HCT116 (cell line): ENCODE data around the gene UTP18. TPM values are rescaled to one million over a fixed set of nuclear protein-coding genes. Genes with fewer than 3 reads are reported as not detected.
"Not testable (repeated sequence)": the region's sequence is repeated elsewhere in the genome, so short reads cannot be mapped to it uniquely, and the experiment has no call there.

Experiments used
- ATAC-seq: fragments of 200-7000 bp; cut with Tn5 transposase; 2 replicates; pipeline ENCODE4 v1.9.1; 2020; ENCODE audit warnings: mild to moderate bottlenecking, moderate library complexity
- BruUV-seq: library from RNA; stranded (reverse); fragments of 400-500 nt; replicated peaks from 2 replicates; lab custom pipeline; 2021; lab: Mats Ljungman, UMichigan
- CTCF ChIA-PET: fragments of 300-600 bp; sonication (Branson Sonifier 250); formaldehyde crosslinking; loops from one replicate; lab custom pipeline; 2021; ENCODE audit warnings: antibody characterized with exemption; lab: Charles Lee
- POLR2A ChIA-PET: fragments of 300-600, 350-600 bp; sonication (Branson Sonifier 250); formaldehyde crosslinking; loops from one replicate; lab custom pipeline; 2021; ENCODE audit warnings: antibody characterized with exemption; lab: Charles Lee
- RAD21 ChIA-PET, 2 experiments: fragments of 300-600 bp; sonication (Branson Sonifier 250); formaldehyde crosslinking; loops; one replicate each; lab custom pipeline; 2023; ENCODE audit warnings: low total read pairs in 2 of 2; ENCODE audit not compliant: uncharacterized antibody in 2 of 2, unreplicated experiment in 2 of 2, low non-redundant PET in 1 of 2; lab: Charles Lee
- DNase-seq: peaks from one replicate; pipeline ENCODE4 v3.0.0-alpha.2; 2010; ENCODE audit warnings: low read depth, low spot score
- H2AFZ ChIP-seq: fragments of 200-600 bp; shearing (Covaris generic), sonication (generic); 2 replicates; pipeline ENCODE4 v1.6.1; 2017; ENCODE audit warnings: low read depth, mixed run types, mixed read lengths, antibody characterized with exemption, low read length; ENCODE audit not compliant: poor library complexity, severe bottlenecking
- H3K27ac ChIP-seq: 2 replicates; pipeline ENCODE4 v1.5.1; 2012; ENCODE audit warnings: low read depth, low read length
- H3K27me3 ChIP-seq: fragments of 200-600 bp; sonication (generic); 2 replicates; pipeline ENCODE4 v1.6.1; 2016; ENCODE audit warnings: mixed run types, low read length, mixed read lengths; ENCODE audit not compliant: insufficient read depth
- H3K36me3 ChIP-seq, 2 experiments: fragments of 200-500 bp in 1 of 2; fragments of 200-600 bp in 1 of 2; sonication (Bioruptor generic) in 1 of 2; sonication (generic) in 1 of 2; 2 replicates each; pipeline versions ENCODE4 v1.5.1 to v1.6.1; 2014 to 2016; ENCODE audit warnings: low read length in 2 of 2, inconsistent platforms in 1 of 2, mixed read lengths in 1 of 2, mixed run types in 1 of 2; ENCODE audit not compliant: insufficient read depth in 2 of 2, control insufficient read depth in 1 of 2
- H3K4me1 ChIP-seq, 2 experiments: fragments of 200-600 bp in 1 of 2; sonication (generic) in 1 of 2; 2 replicates each; pipeline versions ENCODE4 v1.5.1 to v1.6.1; 2012 to 2017; ENCODE audit warnings: low read length in 2 of 2, inconsistent platforms in 1 of 2, mild to moderate bottlenecking in 1 of 2, mixed read lengths in 1 of 2, mixed run types in 1 of 2, moderate library complexity in 1 of 2; ENCODE audit not compliant: insufficient read depth in 2 of 2, control insufficient read depth in 1 of 2
- H3K4me2 ChIP-seq: fragments of 200-600 bp; sonication (generic); 2 replicates; pipeline ENCODE4 v1.6.1; 2017; ENCODE audit warnings: mixed run types, low read length, mixed read lengths
- H3K4me3 ChIP-seq, 2 experiments: fragments of 200-600 bp in 1 of 2; sonication (generic) in 1 of 2; replicated peaks in 1 of 2; 2 replicates each; pipeline ENCODE4 v1.5.1; 2011 to 2016; ENCODE audit warnings: low read length in 2 of 2, control low read depth in 1 of 2, low read depth in 1 of 2, mild to moderate bottlenecking in 1 of 2, mixed read lengths in 1 of 2, mixed run types in 1 of 2
- H3K79me2 ChIP-seq: fragments of 200-600 bp; sonication (generic); 2 replicates; pipeline ENCODE4 v1.6.1; 2017; ENCODE audit warnings: mild to moderate bottlenecking, mixed run types, low read length, moderate library complexity, mixed read lengths; ENCODE audit not compliant: insufficient read depth
- H3K9ac ChIP-seq: fragments of 200-600 bp; sonication (generic); 2 replicates; pipeline ENCODE4 v1.6.1; 2016; ENCODE audit warnings: low read length, mixed read lengths
- H3K9me2 ChIP-seq: fragments of 200-600 bp; sonication (generic), shearing (Covaris generic); 2 replicates; pipeline ENCODE4 v1.6.1; 2017; ENCODE audit warnings: mixed run types, mild to moderate bottlenecking, moderate library complexity; ENCODE audit not compliant: insufficient read depth
- H3K9me3 ChIP-seq, 2 experiments: fragments of 200-500 bp in 1 of 2; fragments of 200-600 bp in 1 of 2; sonication (Bioruptor generic) in 1 of 2; sonication (generic) in 1 of 2; 2 replicates each; pipeline ENCODE4 v1.6.1; 2014 to 2017; ENCODE audit warnings: low read length in 2 of 2, mixed read lengths in 2 of 2, inconsistent platforms in 1 of 2, low read depth in 1 of 2, mild to moderate bottlenecking in 1 of 2, mixed run types in 1 of 2, moderate library complexity in 1 of 2; ENCODE audit not compliant: control insufficient read depth in 1 of 2, insufficient read depth in 1 of 2
- H4K20me1 ChIP-seq: fragments of 200-600 bp; sonication (generic), shearing (Covaris generic); 2 replicates; pipeline ENCODE4 v1.6.1; 2017; ENCODE audit warnings: mixed run types, mild to moderate bottlenecking, moderate library complexity; ENCODE audit not compliant: insufficient read depth
- CBX3 ChIP-seq: IDR thresholded peaks from 2 replicates; pipeline ENCODE4 v1.6.1; 2012; ENCODE audit warnings: low read depth
- ELF1 ChIP-seq: IDR thresholded peaks from 2 replicates; pipeline ENCODE4 v1.6.1; 2012; ENCODE audit warnings: low read depth, borderline replicate concordance
- FOSL1 ChIP-seq: IDR thresholded peaks from 2 replicates; pipeline ENCODE4 v1.6.1; 2012; ENCODE audit warnings: low read depth
- JUND ChIP-seq: IDR thresholded peaks from 2 replicates; pipeline ENCODE4 v1.6.1; 2012
- POLR2AphosphoS5 ChIP-seq: IDR thresholded peaks from 2 replicates; pipeline ENCODE4 v1.6.1; 2011; ENCODE audit warnings: mild to moderate bottlenecking, low read depth, low read length, moderate library complexity
- RAD21 ChIP-seq: IDR thresholded peaks from 2 replicates; pipeline ENCODE4 v1.6.1; 2012; ENCODE audit warnings: low read depth, mild to moderate bottlenecking
- SIN3A ChIP-seq: IDR thresholded peaks from 2 replicates; pipeline ENCODE4 v1.6.1; 2012; ENCODE audit warnings: low read depth
- TCF7L2 ChIP-seq: IDR thresholded peaks from 2 replicates; pipeline ENCODE4 v1.7.0; 2011; ENCODE audit warnings: borderline replicate concordance, inconsistent platforms; ENCODE audit not compliant: insufficient read depth, insufficient read length; ENCODE audit errors: extremely low read depth
- ZFX ChIP-seq: fragments of 450-650 bp; IDR thresholded peaks from 2 replicates; pipeline ENCODE4 v1.6.1; 2017
- ZNF274 ChIP-seq: fragments of 200-500 bp; sonication (Bioruptor generic); IDR thresholded peaks from 2 replicates; pipeline ENCODE4 v1.6.1; 2014; ENCODE audit warnings: mild to moderate bottlenecking, low read depth, low read length, inconsistent platforms
- intact Hi-C: fragments of 100-400 bp; cut with micrococcal nuclease; formaldehyde crosslinking; loops from 2 replicates; pipeline ENCODE4 v1.10.0; 2022
- total RNA-seq: library from RNA; stranded (reverse); gene quantifications from one replicate; pipeline ENCODE4 v1.2.1, GENCODE V29; 2021; ENCODE audit not compliant: unreplicated experiment
- TF ChIP-seq, protein P1 (sequence below): IDR thresholded peaks from 2 replicates; pipeline ENCODE4 v1.6.1; 2012
- TF ChIP-seq, protein P2 (sequence below): IDR thresholded peaks from 2 replicates; pipeline ENCODE4 v1.6.1; 2012; ENCODE audit warnings: low read depth

The UTP18 gene
- total RNA-seq, 1 experiment from 2014 or later, result 92.6 TPM

- no peak for TF ChIP-seq POLR2AphosphoS5
- TF ChIP-seq ZNF274, result no peak
- TF ChIP-seq, protein P1, sequence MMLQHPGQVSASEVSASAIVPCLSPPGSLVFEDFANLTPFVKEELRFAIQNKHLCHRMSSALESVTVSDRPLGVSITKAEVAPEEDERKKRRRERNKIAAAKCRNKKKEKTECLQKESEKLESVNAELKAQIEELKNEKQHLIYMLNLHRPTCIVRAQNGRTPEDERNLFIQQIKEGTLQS, result no peak
- TF ChIP-seq, protein P2, sequence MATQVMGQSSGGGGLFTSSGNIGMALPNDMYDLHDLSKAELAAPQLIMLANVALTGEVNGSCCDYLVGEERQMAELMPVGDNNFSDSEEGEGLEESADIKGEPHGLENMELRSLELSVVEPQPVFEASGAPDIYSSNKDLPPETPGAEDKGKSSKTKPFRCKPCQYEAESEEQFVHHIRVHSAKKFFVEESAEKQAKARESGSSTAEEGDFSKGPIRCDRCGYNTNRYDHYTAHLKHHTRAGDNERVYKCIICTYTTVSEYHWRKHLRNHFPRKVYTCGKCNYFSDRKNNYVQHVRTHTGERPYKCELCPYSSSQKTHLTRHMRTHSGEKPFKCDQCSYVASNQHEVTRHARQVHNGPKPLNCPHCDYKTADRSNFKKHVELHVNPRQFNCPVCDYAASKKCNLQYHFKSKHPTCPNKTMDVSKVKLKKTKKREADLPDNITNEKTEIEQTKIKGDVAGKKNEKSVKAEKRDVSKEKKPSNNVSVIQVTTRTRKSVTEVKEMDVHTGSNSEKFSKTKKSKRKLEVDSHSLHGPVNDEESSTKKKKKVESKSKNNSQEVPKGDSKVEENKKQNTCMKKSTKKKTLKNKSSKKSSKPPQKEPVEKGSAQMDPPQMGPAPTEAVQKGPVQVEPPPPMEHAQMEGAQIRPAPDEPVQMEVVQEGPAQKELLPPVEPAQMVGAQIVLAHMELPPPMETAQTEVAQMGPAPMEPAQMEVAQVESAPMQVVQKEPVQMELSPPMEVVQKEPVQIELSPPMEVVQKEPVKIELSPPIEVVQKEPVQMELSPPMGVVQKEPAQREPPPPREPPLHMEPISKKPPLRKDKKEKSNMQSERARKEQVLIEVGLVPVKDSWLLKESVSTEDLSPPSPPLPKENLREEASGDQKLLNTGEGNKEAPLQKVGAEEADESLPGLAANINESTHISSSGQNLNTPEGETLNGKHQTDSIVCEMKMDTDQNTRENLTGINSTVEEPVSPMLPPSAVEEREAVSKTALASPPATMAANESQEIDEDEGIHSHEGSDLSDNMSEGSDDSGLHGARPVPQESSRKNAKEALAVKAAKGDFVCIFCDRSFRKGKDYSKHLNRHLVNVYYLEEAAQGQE, result no peak
- TF ChIP-seq SIN3A, result no peak
- TF ChIP-seq RAD21, result no peak
- no peak for TF ChIP-seq ZFX
- TF ChIP-seq JUND, result no peak
- no peak for TF ChIP-seq CBX3
- TF ChIP-seq FOSL1, result no peak
- TF ChIP-seq ELF1, result no peak
- no peak for TF ChIP-seq TCF7L2
- Histone ChIP-seq H2AFZ (no peak overlapping the region), H3K27me3 (no peaks in the 10 kb centered on the region), H3K9me2 (no peaks in the 10 kb centered on the region), H3K9me3 (no peaks in the 10 kb centered on the region), H3K27ac (no peak overlapping the region), H4K20me1 (no peaks in the 10 kb centered on the region), H3K9ac (no peak overlapping the region), H3K79me2 (no peaks in the 10 kb centered on the region), H3K4me3 (no peak overlapping the region), H3K36me3 (no peaks in the 10 kb centered on the region), H3K4me2 (no peak overlapping the region), H3K4me1 (no peaks in the 10 kb centered on the region)
- RAD21 ChIA-PET, result no interaction called here
- POLR2A ChIA-PET, result no interaction called here
- CTCF ChIA-PET, result interaction anchor here (1.0 kb wide), 1 partner anchor 9 kb away, joined by 3 read pairs; no protein-coding TSS in a partner anchor
- ATAC-seq (no peak), DNase-seq (no peak)
- no TSS peak for BruUV-seq
- intact Hi-C loops, result no loop called here
These were observed 65.1 kb downstream of the UTP18 start for GRCh38 chr17:51325471-51325870.

DNA sequence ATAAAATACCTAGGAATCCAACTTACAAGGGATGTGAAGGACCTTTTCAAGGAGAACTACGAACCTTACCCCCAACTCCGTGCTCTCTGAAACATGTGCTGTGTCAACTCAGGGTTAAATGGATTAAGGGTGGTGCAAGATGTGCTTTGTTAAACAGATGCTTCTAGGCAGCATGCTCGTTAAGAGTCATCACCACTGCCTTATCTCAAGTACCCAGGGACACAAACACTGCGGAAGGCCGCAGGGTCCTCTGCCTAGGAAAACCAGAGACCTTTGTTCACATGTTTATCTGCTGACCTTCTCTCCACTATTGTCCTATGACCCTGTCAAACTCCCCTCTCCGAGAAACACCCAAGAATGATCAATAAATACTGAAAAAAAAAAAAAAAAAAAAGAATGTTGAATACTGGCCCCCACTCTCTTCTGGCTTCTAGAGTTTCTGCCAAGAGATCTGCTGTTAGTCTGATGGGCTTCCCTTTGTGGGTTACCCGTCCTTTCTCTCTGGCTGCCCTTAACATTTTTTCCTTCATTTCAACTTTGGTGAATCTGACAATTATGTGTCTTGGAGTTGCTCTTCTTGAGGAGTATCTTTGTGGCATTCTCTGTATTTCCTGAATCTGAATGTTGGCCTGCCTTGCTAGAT, 70.6 kb downstream of the UTP18 start:
- H4K20me1 ChIP-seq, H3K9me3 ChIP-seq, H3K4me1 ChIP-seq, H3K9me2 ChIP-seq, ATAC-seq, H3K27me3 ChIP-seq, CTCF ChIA-PET, H3K4me2 ChIP-seq, H2AFZ ChIP-seq, BruUV-seq, H3K27ac ChIP-seq, H3K9ac ChIP-seq, H3K79me2 ChIP-seq, DNase-seq, H3K36me3 ChIP-seq, POLR2A ChIA-PET, RAD21 ChIA-PET, H3K4me3 ChIP-seq, intact Hi-C loops: not testable (repeated sequence)
